ENCODE results near the gene MGAT1.

DNA sequence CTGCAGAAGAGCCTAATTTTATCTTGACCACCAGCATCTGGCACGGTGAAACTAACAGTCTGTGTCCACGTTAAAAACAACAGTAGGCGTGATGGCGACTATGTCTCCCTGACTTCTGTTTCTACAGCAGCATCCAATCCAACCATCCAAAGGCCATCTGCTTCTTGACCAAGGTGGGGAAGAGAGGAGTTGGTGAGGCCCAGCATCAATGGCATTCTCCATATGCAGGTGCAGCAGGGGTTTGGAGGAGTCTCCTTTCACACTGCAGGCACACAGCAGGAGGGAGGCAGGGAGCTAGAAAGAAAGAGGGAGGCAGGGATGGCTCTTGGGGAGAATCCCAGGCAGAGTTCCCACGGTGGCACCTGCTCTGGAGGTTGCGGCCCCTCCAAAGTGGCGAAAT, 27.0 kb downstream of the MGAT1 start:
- TF ChIP-seq FOXP1 (CRISPR knock-in tag; IDR thresholded peaks at IDR 0.05; ENCODE audit: borderline replicate concordance) = no peak
- TF ChIP-seq, protein P1, sequence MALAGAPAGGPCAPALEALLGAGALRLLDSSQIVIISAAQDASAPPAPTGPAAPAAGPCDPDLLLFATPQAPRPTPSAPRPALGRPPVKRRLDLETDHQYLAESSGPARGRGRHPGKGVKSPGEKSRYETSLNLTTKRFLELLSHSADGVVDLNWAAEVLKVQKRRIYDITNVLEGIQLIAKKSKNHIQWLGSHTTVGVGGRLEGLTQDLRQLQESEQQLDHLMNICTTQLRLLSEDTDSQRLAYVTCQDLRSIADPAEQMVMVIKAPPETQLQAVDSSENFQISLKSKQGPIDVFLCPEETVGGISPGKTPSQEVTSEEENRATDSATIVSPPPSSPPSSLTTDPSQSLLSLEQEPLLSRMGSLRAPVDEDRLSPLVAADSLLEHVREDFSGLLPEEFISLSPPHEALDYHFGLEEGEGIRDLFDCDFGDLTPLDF (CRISPR knock-in tag; IDR thresholded peaks at IDR 0.05) = no peak
- TF ChIP-seq, protein P2, sequence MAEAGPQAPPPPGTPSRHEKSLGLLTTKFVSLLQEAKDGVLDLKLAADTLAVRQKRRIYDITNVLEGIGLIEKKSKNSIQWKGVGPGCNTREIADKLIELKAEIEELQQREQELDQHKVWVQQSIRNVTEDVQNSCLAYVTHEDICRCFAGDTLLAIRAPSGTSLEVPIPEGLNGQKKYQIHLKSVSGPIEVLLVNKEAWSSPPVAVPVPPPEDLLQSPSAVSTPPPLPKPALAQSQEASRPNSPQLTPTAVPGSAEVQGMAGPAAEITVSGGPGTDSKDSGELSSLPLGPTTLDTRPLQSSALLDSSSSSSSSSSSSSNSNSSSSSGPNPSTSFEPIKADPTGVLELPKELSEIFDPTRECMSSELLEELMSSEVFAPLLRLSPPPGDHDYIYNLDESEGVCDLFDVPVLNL (CRISPR knock-in tag; IDR thresholded peaks at IDR 0.05; ENCODE audit: borderline replicate concordance, low read depth) = no peak
- TF ChIP-seq, protein P3, sequence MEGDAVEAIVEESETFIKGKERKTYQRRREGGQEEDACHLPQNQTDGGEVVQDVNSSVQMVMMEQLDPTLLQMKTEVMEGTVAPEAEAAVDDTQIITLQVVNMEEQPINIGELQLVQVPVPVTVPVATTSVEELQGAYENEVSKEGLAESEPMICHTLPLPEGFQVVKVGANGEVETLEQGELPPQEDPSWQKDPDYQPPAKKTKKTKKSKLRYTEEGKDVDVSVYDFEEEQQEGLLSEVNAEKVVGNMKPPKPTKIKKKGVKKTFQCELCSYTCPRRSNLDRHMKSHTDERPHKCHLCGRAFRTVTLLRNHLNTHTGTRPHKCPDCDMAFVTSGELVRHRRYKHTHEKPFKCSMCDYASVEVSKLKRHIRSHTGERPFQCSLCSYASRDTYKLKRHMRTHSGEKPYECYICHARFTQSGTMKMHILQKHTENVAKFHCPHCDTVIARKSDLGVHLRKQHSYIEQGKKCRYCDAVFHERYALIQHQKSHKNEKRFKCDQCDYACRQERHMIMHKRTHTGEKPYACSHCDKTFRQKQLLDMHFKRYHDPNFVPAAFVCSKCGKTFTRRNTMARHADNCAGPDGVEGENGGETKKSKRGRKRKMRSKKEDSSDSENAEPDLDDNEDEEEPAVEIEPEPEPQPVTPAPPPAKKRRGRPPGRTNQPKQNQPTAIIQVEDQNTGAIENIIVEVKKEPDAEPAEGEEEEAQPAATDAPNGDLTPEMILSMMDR (IDR thresholded peaks at IDR 0.05) = no peak
- no peak for TF ChIP-seq TCF7 (CRISPR knock-in tag; IDR thresholded peaks at IDR 0.05; ENCODE audit: low read depth)
- no peak for TF ChIP-seq CREM (CRISPR knock-in tag; IDR thresholded peaks at IDR 0.05)
- TF ChIP-seq NR1H2 (CRISPR knock-in tag; IDR thresholded peaks at IDR 0.05) = no peak
- TF ChIP-seq, protein P4, sequence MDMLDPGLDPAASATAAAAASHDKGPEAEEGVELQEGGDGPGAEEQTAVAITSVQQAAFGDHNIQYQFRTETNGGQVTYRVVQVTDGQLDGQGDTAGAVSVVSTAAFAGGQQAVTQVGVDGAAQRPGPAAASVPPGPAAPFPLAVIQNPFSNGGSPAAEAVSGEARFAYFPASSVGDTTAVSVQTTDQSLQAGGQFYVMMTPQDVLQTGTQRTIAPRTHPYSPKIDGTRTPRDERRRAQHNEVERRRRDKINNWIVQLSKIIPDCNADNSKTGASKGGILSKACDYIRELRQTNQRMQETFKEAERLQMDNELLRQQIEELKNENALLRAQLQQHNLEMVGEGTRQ (CRISPR knock-in tag; IDR thresholded peaks at IDR 0.05) = no peak
- TF ChIP-seq, protein P5, sequence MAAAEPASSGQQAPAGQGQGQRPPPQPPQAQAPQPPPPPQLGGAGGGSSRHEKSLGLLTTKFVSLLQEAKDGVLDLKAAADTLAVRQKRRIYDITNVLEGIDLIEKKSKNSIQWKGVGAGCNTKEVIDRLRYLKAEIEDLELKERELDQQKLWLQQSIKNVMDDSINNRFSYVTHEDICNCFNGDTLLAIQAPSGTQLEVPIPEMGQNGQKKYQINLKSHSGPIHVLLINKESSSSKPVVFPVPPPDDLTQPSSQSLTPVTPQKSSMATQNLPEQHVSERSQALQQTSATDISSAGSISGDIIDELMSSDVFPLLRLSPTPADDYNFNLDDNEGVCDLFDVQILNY (CRISPR knock-in tag; IDR thresholded peaks at IDR 0.05) = no peak
- TF ChIP-seq ZNF232 (CRISPR knock-in tag; IDR thresholded peaks at IDR 0.05) = no peak
- TF ChIP-seq KAT7 (CRISPR knock-in tag; IDR thresholded peaks at IDR 0.05; ENCODE audit: borderline replicate concordance) = no peak
- TF ChIP-seq, protein P6, sequence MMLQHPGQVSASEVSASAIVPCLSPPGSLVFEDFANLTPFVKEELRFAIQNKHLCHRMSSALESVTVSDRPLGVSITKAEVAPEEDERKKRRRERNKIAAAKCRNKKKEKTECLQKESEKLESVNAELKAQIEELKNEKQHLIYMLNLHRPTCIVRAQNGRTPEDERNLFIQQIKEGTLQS (CRISPR knock-in tag; conservative IDR thresholded peaks at IDR 0.05) = no peak
